Naive thymus-derived CD4-positive, alpha-beta T cell (primary cell): ENCODE results near the gene NIP7. TPM values are rescaled to one million over a fixed set of nuclear protein-coding genes. Genes with fewer than 3 reads are reported as not detected.

Experiments
- polyA plus RNA-seq, 2 donors: library from polyadenylated mRNA; unstranded; fragments of 300-500 nt; fragmentation: Illumina TruSeq; gene quantifications; one replicate each; pipeline ENCODE4 v1.2.3, GENCODE V29; 2021
- total RNA-seq, 6 experiments: library from RNA in 5 of 6; stranded (reverse) in 5 of 6; gene quantifications; 1 replicate in 5 of 6; 2 replicates in 1 of 6; pipeline ENCODE4 v1.2.3 and lab custom pipeline; 2021 to 2026

NIP7 gene
- total and polyA plus RNA-seq, 7 experiments from 2014 or later, result 19.5 to 40.9 (median 28.2) TPM

Other genes with a start within 250 kb of the NIP7 start
- 1 to 10 TPM in 4 of 5 experiments, under 1 TPM in 1; 0.73 to 4.2 (median 2.9) TPM for gene HAS3, start 234.1 kb upstream of the NIP7 start, total RNA-seq
- gene HAS3, start 234.1 kb upstream of the NIP7 start, polyA plus RNA-seq, result under 1 TPM in 1 of 2 donors, not detected in 1; 0.24 TPM
- gene CHTF8, start 207.2 kb upstream of the NIP7 start, total RNA-seq, result 100 to 1,000 TPM in 3 of 5 experiments, 10 to 100 TPM in 2; 53.3 to 142 (median 133) TPM
- 100 to 1,000 TPM; 178 to 210 TPM for gene CHTF8, start 207.2 kb upstream of the NIP7 start, polyA plus RNA-seq
- 10 to 100 TPM; 31.9 to 56.5 (median 35.1) TPM for gene UTP4, start 207.1 kb upstream of the NIP7 start, total RNA-seq
- 10 to 100 TPM; 61.1 to 82.0 TPM for gene UTP4, start 207.1 kb upstream of the NIP7 start, polyA plus RNA-seq
- 10 to 100 TPM in 4 of 5 experiments, 1 to 10 TPM in 1; 9.7 to 16.4 (median 12.1) TPM for gene SNTB2, start 152.6 kb upstream of the NIP7 start, total RNA-seq
- gene SNTB2, start 152.6 kb upstream of the NIP7 start, polyA plus RNA-seq, result 1 to 10 TPM; 3.0 to 6.2 TPM
- 10 to 100 TPM; 36.7 to 53.7 (median 46.9) TPM for gene VPS4A, start 28.4 kb upstream of the NIP7 start, total RNA-seq
- 10 to 100 TPM; 29.7 to 44.4 TPM for gene VPS4A, start 28.4 kb upstream of the NIP7 start, polyA plus RNA-seq
- gene PDF, start 9.2 kb upstream of the NIP7 start, total RNA-seq, result 10 to 100 TPM in 2 of 5 experiments, 1 to 10 TPM in 3; 4.6 to 11.8 (median 9.5) TPM
- 10 to 100 TPM; 15.9 to 24.5 TPM for gene PDF, start 9.2 kb upstream of the NIP7 start, polyA plus RNA-seq
- gene COG8, start 208 bp upstream of the NIP7 start, total RNA-seq, result 10 to 100 TPM; 29.5 to 73.7 (median 37.4) TPM
- 10 to 100 TPM; 38.7 to 52.0 TPM for gene COG8, start 208 bp upstream of the NIP7 start, polyA plus RNA-seq
- gene TMED6, start 12.0 kb downstream of the NIP7 start, total RNA-seq, result 1 to 10 TPM; 1.8 to 6.3 (median 2.9) TPM
- gene TMED6, start 12.0 kb downstream of the NIP7 start, polyA plus RNA-seq, result under 1 TPM in 1 of 2 donors, not detected in 1; 0.21 TPM
- 10 to 100 TPM; 40.4 to 63.5 (median 50.7) TPM for gene TERF2, start 46.2 kb downstream of the NIP7 start, total RNA-seq
- gene TERF2, start 46.2 kb downstream of the NIP7 start, polyA plus RNA-seq, result 10 to 100 TPM; 26.3 to 39.4 TPM
- gene CYB5B, start 84.8 kb downstream of the NIP7 start, total RNA-seq, result 100 to 1,000 TPM in 1 of 5 experiments, 10 to 100 TPM in 4; 29.6 to 148 (median 48.2) TPM
- gene CYB5B, start 84.8 kb downstream of the NIP7 start, polyA plus RNA-seq, result 100 to 1,000 TPM in 1 of 2 donors, 10 to 100 TPM in 1; 95.7 to 119 TPM
- 10 to 100 TPM; 27.3 to 35.5 (median 34.2) TPM for gene NFAT5, start 226.2 kb downstream of the NIP7 start, total RNA-seq
- gene NFAT5, start 226.2 kb downstream of the NIP7 start, polyA plus RNA-seq, result 1 to 10 TPM; 7.7 to 7.9 TPM